Globus pallidus (tissue), 1 donor: ENCODE data around the gene TSGA10IP.

ENCODE experiments used
- DNase-seq: peaks from one replicate; pipeline ENCODE4 v3.0.0-alpha.2; 2015; ENCODE audit warnings: low spot score

The TSGA10IP gene

DNA sequence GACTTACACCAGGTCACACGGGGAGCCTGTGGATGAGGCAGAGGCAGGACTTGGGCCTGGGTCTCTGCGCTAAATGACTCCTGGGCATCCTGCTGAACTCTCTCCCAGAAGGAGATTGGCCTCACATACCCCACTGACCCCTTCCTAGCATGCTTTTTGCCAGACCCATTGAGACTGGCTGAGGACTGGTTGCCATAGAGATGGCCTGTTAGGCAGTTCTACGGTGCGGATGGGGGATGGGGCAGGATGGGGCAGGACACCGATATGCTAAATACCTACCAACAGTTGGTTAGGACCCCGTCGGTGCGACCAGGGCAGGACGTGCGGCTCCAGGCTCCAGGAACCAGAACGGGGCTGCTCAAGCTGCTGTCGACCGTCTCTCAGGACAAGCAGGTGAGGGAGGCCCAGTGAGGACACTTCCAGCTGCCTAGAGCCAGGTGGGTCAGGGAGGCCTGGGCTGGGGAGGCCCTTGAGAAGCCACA lies at the start of gene TSGA10IP:
Gene TSGA10IP (plus strand): TSS at position 51 of the 482 bp plus-strand sequence. CDS start 196 bp downstream, at position 247.
- no peak for DNase-seq

DNA sequence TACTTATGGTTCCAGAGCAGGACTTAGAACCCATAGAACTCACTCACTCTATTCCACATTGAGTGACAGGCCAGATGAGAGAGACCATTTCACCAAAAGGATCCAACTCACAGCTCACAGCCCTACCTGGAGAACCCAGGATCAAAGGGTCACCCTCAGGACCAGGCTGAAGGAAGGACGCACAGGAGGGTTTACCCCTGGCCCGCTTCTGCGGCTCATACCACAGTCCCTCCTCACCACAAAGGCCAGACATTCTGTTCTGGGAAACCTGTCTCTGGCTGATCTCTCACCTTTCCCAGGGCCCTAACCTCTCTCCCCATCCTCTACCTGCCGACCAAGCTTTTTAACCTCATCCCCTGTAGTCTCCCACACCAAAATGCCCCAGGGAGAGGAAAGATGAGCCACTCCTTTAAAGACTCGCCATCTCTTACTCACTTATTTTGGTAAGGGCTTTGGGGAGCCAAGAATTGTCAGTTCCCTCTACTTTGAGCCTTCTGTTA lies 49.7 kb upstream of the TSGA10IP start:
- DNase-seq = no peak

DNA sequence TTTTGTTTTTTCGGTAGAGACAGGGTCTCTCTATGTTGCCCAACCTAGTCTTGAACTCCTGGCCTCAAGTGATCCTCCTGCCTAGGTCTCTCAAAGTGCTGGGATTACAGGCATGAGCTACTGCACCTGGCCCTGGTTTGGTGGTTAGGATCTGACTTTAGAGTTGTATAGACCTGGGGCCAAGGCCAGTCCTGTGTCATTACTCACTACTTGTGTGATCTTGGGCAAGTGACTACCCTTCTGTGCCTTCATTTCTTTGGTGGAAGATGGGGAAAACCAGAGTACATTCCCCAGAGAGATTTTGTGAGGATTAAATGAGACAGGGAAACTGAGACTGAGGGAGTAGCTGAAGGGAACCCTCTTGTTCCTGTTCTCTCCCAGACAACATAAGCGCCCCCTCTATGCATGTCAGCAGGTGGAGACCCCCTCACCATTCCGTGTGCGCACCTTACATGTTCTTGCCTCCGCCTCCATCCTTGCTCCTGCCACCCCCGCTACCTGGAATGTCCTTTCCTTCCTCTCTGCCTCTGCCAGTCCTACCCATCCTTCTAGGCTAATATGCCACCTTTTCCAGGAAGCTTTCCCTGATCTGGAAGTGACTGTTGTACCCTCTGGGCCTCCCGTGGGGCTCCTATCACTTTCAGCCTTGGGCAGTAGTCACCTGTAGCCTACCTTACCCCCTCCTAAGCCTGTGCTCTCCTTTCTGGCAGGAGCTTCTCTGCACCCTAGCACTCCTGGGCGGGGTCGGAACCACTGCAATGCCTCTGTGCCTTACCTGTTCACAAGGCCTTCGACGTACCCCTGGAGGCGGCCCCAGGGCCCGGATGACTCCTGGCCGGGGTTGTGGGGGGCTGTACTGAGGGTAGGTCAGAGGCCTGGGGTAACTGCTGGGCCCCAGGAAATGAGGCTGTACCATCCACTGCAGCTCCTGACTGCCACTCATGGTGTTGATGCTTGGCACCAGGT lies 49.0 kb upstream of the TSGA10IP start:
- no peak for DNase-seq

DNA sequence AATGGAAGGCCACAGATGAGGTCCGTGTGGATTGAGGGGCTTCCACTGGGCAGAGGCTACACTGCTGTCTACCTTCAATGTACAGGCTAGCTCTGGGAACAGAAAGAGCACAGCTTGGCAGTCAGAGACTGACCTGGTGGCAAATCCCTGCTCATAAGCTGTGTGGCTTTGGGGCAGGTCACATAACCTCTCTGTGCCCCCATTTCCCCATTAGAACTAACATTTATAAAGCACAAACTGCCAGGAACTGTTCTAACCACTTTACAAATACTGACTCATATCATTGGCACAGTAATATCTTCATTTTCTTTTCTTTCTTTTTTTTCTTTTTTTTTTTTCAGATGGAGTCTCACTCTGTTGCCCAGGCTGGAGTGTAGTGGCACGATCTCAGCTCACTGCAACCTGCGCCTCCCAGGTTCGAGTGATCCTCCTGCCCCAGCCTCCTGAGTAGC lies 48.2 kb upstream of the TSGA10IP start:
- DNase-seq = no peak

DNA sequence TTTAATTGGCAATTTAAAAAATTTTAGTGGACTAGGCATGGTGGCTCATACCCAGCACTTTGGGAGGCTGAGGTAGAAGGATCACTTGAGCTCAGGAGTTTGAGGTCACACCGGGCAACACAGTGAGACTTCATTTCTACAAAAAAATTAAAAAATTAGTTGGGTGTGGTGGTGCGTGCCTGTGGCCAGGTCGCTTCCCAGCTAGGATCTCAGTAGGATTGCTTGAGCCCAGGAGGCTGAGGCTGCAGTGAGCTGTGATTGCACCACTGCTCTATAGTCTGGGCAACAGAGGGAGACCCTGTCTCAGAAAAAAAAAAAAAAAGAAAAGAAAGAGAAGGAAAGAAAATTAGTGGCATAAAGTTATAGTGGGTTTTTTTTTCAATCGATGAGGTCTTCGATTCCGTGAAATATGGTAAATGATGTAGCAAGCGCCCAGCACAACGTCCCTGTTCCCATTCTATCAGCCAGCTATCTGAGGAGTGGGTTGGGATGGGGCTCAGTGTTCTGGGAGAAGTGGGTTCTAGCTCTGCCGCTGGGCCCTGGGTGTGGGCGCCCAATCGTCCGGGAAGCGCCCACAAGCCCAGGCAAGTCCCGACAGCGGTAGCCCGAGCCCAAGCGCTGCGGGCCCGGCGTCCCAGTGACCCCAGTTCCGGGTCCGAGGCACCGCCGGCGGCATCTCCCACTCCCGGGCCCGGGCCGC lies 46.5 kb upstream of the TSGA10IP start:
- no peak for DNase-seq

DNA sequence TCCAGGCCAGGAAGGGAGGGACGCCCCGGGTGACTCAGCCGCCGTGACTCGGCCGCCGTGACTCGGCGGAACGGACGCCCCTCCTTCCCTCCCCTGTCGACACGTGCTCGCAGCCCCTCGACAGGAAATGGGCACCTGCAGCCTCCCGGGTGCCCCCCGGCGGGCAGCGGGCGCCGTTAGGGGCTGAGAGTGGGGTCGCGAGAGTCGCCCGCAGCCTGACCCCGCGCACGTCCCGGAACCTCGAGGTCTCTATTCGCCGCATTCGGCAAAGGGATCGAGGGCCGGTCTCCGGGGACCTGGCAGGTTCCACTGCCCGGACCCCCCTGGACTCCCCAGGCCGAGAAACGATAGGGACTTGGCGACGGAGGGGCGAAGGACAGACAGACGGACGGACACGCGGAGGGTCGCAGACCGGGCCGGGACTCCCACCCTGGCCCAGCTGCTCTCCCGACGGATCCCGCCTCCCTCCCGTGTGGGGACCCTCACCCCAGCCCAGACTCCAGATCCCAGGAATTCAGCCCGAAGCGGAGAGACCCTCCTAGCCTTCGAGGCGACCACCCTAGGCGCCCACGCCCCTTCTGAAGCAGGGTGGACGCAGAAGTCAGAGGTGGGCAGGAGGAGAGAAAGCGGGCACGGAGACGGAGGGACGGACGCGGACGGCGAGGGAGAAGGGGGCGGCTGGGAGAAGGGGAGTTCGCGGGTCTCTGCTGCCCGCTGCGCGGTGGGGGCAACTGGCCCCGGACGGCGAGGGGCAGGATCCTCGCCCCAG lies 45.7 kb upstream of the TSGA10IP start:
- no peak for DNase-seq

DNA sequence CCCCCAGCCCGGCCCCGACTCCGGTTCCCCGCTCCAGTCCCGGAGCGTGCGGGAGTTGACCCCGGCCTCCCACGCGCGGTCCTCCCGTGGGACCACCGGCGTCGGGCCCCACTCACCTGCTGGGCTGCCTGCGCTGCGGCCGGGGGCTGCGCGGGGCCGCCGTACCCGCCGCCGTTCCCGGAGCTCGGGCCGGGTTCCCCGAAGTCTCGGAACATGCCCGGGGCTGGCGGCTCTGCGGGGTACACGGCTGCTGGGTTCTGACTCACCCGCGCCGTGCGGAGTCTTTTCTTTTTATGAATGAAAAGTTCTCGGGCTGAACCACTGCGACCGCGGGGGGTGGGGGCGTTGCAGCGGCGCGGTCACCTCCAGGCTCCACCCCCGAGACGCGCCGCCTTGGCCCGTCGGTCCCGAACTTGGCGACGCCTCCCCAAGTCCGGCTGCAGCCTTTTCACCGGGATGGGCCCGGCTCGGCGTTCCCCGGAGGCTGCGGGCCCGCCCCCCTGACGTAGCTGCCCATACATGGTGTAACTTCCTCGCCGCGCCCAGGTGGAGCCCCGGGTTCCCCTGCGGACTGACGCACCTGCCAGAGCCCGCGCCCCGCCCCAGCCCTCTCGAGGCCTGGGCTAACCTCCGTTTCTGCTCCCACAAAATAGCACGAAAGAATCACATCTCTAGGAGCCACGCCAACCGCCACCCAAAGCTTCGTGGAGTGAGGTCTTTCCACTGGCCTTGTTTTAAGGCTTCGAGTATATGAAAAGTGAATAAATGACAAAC lies 45.0 kb upstream of the TSGA10IP start, which contains the start of gene FOSL1:
Gene FOSL1 (minus strand): TSS at position 264 of the 774 bp plus-strand sequence. CDS start 49 bp downstream, at position 215.
- no peak for DNase-seq

DNA sequence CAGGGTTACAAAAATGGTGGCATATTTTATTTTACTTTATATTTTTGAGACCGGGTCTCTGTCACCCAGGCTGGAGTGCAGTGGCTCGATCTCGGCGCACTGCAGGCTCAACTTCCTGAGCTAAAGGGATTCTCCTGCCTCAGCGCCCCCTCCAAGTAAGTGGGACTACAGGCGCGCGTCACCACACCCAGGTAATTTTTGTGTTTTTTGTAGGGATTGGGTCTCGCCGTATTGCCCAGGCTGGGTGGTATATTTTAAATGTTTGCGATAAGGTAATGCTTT lies 44.4 kb upstream of the TSGA10IP start:
- no peak for DNase-seq

DNA sequence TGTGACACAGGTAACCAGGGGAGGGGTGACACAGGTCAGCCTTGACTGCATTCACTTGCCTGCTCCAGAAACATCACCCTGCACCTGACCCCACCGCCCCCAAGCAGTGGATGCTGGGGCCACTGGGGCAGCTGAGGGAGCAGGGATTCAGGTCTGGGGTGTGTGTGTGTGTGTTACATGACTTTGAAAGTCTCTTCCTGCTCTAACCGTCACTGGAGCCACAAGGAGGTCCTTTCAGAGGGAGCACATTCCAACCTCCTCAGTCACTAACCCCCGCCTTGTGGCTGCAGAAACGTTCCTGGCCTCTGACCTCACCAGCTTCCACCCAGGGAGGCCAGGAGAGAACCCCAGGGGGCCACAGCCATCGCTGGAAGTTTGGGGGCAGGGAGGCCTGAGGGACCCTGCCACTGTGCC lies 42.2 kb upstream of the TSGA10IP start:
- no peak for DNase-seq

DNA sequence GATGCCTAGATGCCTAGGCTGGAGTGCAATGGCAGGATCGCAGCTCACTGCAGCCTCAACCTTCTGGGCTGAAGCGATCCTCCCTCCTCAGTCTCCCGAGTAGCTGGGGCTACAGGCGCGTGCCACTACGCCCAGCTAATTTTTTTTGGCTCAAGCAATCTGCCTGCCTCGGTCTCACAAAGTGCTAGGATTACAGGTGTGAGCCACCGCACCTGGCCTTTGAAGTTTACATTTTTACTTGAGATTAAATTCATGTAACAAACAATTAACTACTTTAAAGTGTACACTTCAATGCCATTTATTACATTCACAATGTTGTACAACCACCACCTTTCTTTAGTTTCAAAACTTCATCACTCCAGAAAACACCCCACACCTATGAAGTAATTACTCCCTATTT lies 41.6 kb upstream of the TSGA10IP start:
- DNase-seq = no peak

DNA sequence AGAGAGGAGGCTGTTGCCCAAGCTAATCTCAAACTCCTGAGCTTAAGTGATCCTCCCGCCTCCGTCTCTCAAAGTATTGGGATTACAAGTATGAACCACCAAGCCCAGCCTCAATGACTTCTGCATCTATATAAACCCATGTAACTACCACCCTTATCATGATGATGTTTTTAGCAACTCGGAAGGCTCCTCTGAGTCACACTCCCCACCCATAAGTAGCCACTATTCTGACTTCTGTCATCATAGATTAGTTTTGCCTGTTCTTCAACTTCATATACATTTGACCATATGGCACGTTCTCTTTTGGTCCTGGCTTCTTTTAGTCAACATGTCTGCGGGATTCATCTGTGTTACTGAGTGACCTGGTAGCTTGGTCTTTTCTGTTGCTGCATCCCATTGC lies 38.7 kb upstream of the TSGA10IP start:
- no peak for DNase-seq

DNA sequence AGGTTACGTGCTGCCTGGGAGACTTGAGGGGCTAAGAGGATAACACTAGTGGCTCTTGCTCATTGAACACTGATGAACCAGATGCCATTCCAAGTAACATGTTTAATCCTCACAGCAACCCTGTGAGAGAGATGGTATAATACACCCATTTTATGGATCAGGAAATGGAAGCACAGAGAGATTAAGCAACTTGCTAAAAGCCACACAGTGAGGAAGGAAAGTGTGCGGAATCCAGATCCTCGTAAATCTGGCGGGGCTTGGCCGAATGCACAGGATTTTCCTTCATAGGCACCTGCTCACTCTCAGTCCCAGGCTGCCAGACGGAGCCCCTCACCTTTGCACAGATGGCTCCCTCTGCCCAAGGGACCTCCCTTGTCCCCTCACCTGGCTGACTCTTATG lies 37.4 kb upstream of the TSGA10IP start:
- no peak for DNase-seq

DNA sequence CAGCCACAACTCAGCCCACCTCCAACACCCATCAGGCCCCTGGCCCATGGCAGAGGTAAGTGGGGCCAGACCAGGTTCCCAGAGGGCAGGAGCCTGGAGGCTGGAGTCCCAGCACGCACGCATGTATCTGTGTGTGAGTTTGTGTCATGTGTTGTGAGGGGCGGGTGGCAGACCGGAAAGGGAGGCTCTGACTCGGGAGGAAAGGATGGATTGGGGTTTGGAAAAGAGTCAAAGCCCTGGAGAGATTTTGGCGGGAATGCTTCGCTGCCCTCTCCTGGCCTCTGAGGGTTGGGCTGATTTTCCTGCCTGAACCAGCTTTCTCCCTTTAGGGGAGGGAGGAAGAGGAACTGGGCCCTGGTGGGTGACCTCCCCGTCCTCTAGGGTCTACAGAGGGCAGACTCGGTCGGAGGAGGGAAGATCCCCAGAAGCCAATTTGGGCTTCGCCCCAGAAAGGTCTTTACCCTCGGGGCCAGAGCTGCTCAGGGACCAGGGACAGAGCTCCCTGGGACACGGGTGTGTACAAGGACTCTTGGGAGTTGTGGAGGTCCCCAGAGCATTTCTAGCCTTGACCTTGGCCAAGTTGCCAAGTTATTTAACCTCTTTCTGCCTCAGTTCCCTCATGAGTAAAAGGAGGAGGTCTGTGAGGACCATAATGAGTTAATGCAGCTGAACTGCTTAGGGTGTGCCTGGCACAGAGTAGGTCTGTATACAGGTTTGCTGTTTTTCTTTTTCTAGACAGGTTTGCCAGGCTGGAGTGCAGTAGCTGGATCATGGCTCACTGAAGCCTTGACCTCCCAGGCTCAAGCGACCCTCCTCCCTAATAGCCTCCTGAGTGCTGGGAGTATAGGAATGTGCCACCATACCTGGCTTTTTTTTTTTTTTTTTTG lies 33.4 kb upstream of the TSGA10IP start:
- DNase-seq = no peak

DNA sequence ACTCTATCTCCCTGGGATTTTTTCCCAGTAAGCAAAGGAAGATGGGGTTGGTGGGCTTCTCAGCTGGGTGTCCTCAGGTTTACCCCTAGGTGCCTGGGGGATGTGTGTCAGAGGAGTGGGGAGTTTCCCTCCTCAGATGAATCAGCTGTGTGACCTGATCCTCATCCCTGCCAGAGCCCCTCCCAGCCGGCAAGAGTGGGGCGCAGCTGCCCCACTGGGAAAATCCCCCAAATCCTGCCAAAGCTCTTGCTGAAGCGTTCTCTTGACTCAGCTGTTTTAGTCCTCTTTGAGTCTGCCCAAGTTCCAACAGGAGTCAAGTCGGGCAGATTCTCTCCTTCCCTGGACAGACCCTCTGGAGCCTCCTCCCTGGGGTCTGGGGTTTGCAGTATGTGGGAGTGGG lies 32.4 kb upstream of the TSGA10IP start:
- no peak for DNase-seq

DNA sequence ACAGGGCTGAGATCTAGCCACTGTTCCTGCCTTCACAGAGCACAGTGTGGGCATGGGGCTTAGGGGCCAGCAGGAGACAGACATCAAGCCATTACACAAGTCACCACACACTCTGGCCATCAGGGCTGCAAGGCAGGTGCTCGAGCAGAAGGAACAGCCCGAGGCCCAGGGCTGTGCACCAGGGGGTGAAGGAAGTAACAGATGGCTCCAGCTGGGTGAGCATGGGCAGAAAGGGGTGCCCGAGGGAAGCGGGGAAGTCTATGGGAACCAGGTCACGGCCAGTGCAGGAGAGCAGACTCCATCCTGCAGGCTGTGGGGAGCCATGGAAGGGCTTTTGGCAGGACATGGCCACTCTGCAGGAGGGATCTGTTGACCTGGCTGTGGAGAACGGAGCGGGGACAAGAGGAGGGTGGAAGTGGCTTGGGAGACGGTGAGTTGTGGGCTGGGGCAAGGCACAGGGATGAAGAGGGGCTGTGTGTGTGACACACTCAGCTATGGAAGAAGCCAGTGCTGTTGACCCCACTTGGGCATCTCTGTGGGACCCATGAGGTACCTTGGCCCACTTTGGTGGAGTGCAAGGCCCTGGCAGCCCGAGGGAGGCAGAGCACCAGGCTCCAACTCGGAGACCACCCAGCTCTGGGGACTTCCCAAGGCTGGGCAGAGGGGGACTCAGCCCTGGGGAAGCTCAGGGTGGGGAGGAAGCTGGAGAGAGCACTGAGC lies 30.0 kb upstream of the TSGA10IP start:
- no peak for DNase-seq

DNA sequence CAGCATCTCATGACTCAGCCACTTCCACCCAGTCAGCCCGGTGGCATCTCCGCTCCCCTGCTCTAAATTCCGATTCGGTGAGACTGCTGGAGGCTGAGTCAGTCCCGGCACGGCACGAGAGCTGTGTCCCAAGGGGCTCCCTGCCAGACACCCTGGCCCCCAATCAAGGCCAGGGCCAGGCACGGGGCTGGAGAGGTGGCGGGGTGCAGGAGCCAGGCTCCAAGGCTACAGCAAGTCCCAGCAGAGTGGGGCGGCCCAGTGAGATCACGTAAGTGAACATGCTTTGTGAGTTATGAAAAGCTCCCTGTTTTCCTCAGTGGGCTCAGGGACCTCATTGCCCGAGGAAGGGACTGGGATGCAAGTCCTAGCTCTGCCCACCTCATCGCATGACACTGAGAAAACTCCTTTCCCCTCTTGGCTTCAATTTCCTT lies 29.4 kb upstream of the TSGA10IP start:
- no peak for DNase-seq

DNA sequence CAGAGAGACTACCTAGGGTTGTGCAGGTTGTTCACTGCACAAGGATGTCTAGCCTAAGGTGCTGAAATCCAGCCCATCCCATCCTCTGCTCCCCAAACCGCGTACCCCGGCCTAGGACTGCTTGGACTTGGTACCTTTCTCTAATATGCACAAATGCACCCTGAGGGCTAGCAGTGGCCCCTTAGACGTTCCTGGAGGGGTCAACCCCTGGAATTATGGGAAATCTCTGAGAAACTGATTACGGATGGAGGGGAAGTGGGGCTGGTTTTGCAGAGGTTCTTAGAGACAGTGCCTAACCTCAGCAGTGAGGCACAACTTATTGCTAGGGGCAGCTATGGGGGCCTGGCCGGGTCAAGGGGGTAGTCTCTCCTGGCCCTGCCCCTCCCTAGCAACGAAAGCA lies 28.9 kb upstream of the TSGA10IP start:
- no peak for DNase-seq

DNA sequence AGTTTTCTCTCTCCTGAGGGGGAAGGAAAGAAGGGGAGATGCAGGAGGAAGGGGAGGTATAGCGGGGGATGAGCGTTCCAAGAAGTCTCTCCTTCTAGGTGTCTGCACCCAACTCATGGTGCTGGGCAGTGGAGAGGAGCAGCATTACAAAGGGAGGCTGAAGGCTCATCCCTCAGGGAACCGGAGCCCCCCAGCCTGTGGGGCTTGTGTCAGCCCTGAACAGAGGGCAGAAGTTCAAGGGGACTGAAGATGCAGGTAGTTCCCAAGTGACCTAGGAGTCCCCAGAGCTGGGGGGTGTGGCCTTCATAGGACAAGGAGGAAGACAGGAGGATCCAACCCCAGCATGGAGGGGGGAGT lies 28.2 kb upstream of the TSGA10IP start:
- no peak for DNase-seq

DNA sequence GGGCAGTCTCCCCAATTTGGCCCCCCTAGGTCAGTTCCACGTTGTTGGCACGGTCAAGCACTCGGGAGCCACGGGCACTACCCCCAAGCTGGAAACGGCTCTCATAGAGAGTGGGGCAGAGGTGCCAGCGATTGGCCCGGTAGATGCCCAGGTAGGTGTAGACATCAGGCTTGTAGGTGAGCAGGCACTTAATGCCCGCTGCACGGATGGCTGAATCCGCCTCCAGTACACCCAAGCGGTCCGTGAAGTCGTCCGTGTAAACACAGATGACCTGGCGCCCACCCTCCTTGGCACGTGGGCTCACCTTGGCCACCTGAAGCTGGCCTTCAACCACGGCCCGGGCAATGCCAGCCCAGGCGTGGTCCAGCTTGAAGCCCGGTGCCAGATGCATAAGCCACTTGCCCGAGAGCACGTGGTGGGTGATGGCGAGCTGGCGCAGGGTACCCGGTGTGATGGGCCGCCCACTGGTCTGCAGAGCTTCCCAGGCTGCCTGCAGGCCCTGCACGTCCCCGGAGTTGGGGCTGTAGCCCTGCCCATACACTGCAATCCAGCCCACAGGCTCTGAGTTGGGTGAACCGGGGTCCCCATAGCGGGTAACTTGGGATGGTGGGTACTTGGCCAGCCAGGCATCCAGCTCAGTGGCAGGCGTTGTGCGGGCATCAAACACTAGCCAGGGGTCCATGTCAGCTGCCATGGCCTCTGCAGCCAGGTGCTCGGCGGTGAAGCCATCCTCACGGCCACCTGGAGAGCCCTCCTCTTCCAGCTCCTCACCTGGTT lies 27.7 kb upstream of the TSGA10IP start:
- DNase-seq = no peak
